Activated CD8-positive, alpha-beta T cell treated with anti-CD3 and anti-CD28 coated beads for 36 hours (primary cell): ENCODE data around the gene UBA7. TPM values are rescaled to one million over a fixed set of nuclear protein-coding genes. Genes with fewer than 3 reads are reported as not detected.

Source experiments
- ATAC-seq: fragments of 200-7000 bp; cut with Tn5 transposase; one replicate; pipeline ENCODE4 v1.10.0; 2021; ENCODE audit warnings: mild to moderate bottlenecking, moderate library complexity
- CTCF ChIA-PET: fragments of 350-600 bp; sonication (Branson Sonifier 250); formaldehyde crosslinking; loops from one replicate; lab custom pipeline; 2021; ENCODE audit warnings: antibody characterized with exemption; lab: Charles Lee
- POLR2A ChIA-PET: fragments of 350-600 bp; sonication (Branson Sonifier 250); formaldehyde crosslinking; loops from one replicate; lab custom pipeline; 2021; ENCODE audit warnings: antibody characterized with exemption; lab: Charles Lee
- DNase-seq: peaks from one replicate; pipeline ENCODE4 v3.0.0-alpha.2; 2020
- H3K27ac Mint-ChIP-seq: one replicate; pipeline ENCODE4 v1.8.0; 2021; ENCODE audit warnings: mild to moderate bottlenecking, mixed read lengths
- H3K27me3 Mint-ChIP-seq: one replicate; pipeline ENCODE4 v1.8.0; 2021; ENCODE audit warnings: mixed read lengths
- H3K36me3 Mint-ChIP-seq: one replicate; pipeline ENCODE4 v1.8.0; 2021; ENCODE audit warnings: low read depth, mixed read lengths
- H3K4me1 Mint-ChIP-seq: one replicate; pipeline ENCODE4 v1.8.0; 2021; ENCODE audit warnings: low read depth, mixed read lengths
- H3K4me3 Mint-ChIP-seq: one replicate; pipeline ENCODE4 v1.8.0; 2021; ENCODE audit warnings: mild to moderate bottlenecking, moderate library complexity, mixed read lengths
- H3K9me3 Mint-ChIP-seq: one replicate; pipeline ENCODE4 v1.8.0; 2021; ENCODE audit warnings: mixed read lengths
- CTCF ChIP-seq: fragments of 200-600 bp; IDR thresholded peaks from one replicate; pipeline ENCODE4 v1.8.0; 2022; ENCODE audit warnings: antibody characterized with exemption, mild to moderate bottlenecking
- intact Hi-C: fragments of 100-400 bp; cut with micrococcal nuclease; formaldehyde crosslinking; loops from one replicate; pipeline ENCODE4 v1.10.0; 2022
- total RNA-seq, 2 experiments: library from RNA; stranded (reverse); gene quantifications; one replicate each; pipeline ENCODE4 v1.2.3, GENCODE V29; 2021

The UBA7 gene
- total RNA-seq, 2 experiments from 2014 or later = 69.9 to 72.3 TPM

- Mint-ChIP-seq H3K36me3 (no peaks in the 10 kb centered on the region), H3K27ac (no peak overlapping the region), H3K4me1 (peaks cover 6% of the 10 kb centered on the region), H3K4me3 (no peak overlapping the region), H3K9me3 (no peaks in the 10 kb centered on the region), H3K27me3 (peaks cover 1% of the 10 kb centered on the region)
- no peak for DNase-seq
- CTCF ChIA-PET = interaction anchor here (1.1 kb wide), 1 partner anchor 46 kb away, joined by 3 read pairs; no protein-coding TSS in a partner anchor
- ATAC-seq = no peak
- TF ChIP-seq CTCF = no peak
- POLR2A ChIA-PET = interaction anchor here (1.4 kb wide), 1 partner anchor 10 kb away, joined by 5 read pairs; the partner anchor contains the start of gene INKA1
- intact Hi-C loops = no loop called here
Measured at GRCh38 chr3:49792371-49793150, 21.2 kb downstream of the UBA7 start.

GRCh38 chr3:49791571-49791970 lies 22.2 kb downstream of the UBA7 start:
- Mint-ChIP-seq H3K27ac (no peak overlapping the region), H3K4me1 (peaks cover 15% of the 10 kb centered on the region), H3K36me3 (no peaks in the 10 kb centered on the region), H3K9me3 (no peaks in the 10 kb centered on the region), H3K4me3 (no peak overlapping the region), H3K27me3 (peaks cover 1% of the 10 kb centered on the region)
- intact Hi-C loops = no loop called here
- TF ChIP-seq CTCF = no peak
- CTCF ChIA-PET = interaction anchor here (1.1 to 3.6 kb wide), 2 partner anchors 11 to 47 kb away, joined by 3 to 14 read pairs; partner anchors contain the start of gene INKA1
- ATAC-seq = no peak
- POLR2A ChIA-PET = interaction anchor here (1.4 kb wide), 1 partner anchor 11 kb away, joined by 5 read pairs; the partner anchor contains the start of gene INKA1
- no peak for DNase-seq

DNA sequence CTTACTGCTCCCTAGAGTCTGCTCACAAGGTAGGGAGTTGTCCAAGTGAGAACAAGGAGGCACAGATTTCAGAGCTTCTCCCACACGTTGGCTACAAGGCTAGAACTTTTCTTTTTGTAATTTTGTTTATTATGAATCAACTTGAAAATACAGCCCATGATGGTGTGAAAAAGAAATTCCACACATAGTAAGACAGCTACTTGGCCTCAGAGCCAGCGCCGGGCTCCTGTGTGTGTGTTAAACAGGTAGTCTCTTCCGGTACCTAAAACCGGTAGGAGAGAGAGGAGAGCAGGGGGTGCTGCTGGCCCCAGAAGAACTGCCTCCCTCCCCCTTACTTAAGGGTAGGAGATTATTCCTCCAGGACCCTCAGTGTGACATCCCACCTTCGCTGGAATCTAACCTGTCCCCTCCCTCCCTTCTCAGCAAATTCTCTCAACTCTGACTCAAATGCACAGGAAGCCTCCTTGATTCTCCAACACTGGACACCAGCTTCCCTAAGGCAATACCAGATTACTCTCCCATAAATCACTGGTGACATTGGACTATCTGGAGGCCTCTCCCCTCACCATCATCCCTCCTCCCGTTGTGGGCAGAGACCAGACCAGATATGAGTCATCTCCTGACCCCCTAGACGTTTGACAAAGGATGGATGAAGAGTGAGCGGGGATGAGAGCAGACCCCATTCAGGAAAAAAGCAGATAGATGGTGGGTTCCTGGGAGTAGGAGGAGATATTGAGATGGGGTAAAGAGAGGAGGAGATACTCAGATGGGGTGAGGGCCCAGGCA lies 22.9 kb downstream of the UBA7 start:
- Mint-ChIP-seq H3K27me3 (peaks cover 1% of the 10 kb centered on the region), H3K4me1 (peaks cover 15% of the 10 kb centered on the region), H3K27ac (no peak overlapping the region), H3K4me3 (no peak overlapping the region), H3K36me3 (no peaks in the 10 kb centered on the region), H3K9me3 (no peaks in the 10 kb centered on the region)
- intact Hi-C loops = no loop called here
- ChIA-PET POLR2A (interaction anchor here (1.2 kb wide), 1 partner anchor 9 kb away, joined by 4 read pairs; the partner anchor contains the start of gene CDHR4), CTCF (interaction anchor here (0.7 to 3.6 kb wide), 3 partner anchors 12 to 251 kb away, joined by 3 to 14 read pairs (median 4); partner anchors contain the start of gene INKA1)
- TF ChIP-seq CTCF = no peak
- no peak for DNase-seq
- ATAC-seq = no peak

- Mint-ChIP-seq H3K4me3 (no peak overlapping the region), H3K36me3 (peaks cover 10% of the 10 kb centered on the region), H3K9me3 (no peaks in the 10 kb centered on the region), H3K4me1 (peaks cover 30% of the 10 kb centered on the region), H3K27me3 (peaks cover 1% of the 10 kb centered on the region), H3K27ac (no peak overlapping the region)
- no peak for TF ChIP-seq CTCF
- ChIA-PET POLR2A (interaction anchor here (1.6 kb wide), 2 partner anchors 15 to 19 kb away, joined by 4 to 6 read pairs; partner anchors contain the start of gene INKA1), CTCF (interaction anchor here (0.8 to 3.3 kb wide), 5 partner anchors 12 to 69 kb away, joined by 3 to 30 read pairs (median 5); partner anchors contain the start of genes AMIGO3, CDHR4 and INKA1)
- no peak for DNase-seq
- intact Hi-C loops = no loop called here
- no peak for ATAC-seq
Measured at GRCh38 chr3:49788056-49788455, 25.7 kb downstream of the UBA7 start.
